ENCODE results near the gene NPC2.
"Not testable (repeated sequence)": the region's sequence is repeated elsewhere in the genome, so short reads cannot be mapped to it uniquely, and the experiment has no call there.

DNA sequence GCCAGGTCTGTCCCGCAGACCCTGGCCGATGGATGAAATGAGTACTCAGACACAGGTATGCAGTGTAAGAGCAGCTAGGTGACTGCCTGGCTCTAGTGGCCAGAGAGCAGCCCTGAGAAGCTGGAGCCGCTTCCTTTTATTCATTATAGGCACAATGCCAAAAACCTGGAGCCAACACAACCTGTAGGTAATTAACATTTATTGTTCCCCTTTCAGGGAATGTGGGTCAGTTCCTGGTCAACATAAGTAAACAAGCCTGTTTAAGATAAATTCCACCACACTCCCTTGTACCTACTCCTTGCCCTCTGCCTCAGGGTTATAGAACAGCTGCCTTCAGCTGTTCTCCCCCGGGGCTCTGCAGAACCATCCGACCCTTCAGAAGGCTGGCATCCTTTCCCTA lies 38.7 kb downstream of the NPC2 start:
- TF ChIP-seq, protein P1, sequence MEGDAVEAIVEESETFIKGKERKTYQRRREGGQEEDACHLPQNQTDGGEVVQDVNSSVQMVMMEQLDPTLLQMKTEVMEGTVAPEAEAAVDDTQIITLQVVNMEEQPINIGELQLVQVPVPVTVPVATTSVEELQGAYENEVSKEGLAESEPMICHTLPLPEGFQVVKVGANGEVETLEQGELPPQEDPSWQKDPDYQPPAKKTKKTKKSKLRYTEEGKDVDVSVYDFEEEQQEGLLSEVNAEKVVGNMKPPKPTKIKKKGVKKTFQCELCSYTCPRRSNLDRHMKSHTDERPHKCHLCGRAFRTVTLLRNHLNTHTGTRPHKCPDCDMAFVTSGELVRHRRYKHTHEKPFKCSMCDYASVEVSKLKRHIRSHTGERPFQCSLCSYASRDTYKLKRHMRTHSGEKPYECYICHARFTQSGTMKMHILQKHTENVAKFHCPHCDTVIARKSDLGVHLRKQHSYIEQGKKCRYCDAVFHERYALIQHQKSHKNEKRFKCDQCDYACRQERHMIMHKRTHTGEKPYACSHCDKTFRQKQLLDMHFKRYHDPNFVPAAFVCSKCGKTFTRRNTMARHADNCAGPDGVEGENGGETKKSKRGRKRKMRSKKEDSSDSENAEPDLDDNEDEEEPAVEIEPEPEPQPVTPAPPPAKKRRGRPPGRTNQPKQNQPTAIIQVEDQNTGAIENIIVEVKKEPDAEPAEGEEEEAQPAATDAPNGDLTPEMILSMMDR (conservative IDR thresholded peaks at IDR 0.05; ENCODE audit: low read depth, low read length): not testable (repeated sequence)
- not testable (repeated sequence) for TF ChIP-seq EZH2 (IDR thresholded peaks at IDR 0.05; ENCODE audit: low read length, unreplicated experiment)
